Vagina (tissue), 2 donors: Measurements from ENCODE around the gene N4BP3. TPM values are rescaled to one million over a fixed set of nuclear protein-coding genes. Genes with fewer than 3 reads are reported as not detected.
A peak's percentile ranks its signal among the peaks of the same experiment; 100 is the strongest.

ENCODE experiments used
- DNase-seq, 2 donors: peaks; one replicate each; pipeline ENCODE4 v3.0.0-alpha.2; 2017; ENCODE audit errors: extremely low spot score in 2 of 2
- H3K27ac ChIP-seq: fragments of 200-600 bp; sonication (generic); one replicate; pipeline ENCODE4 v1.5.1; 2019
- H3K27me3 ChIP-seq: fragments of 200-600 bp; sonication (generic); one replicate; pipeline ENCODE4 v1.5.1; 2019
- H3K36me3 ChIP-seq, 2 donors: fragments of 200-600 bp; sonication (generic); one replicate each; pipeline ENCODE4 v1.5.1; 2017 to 2019
- H3K4me1 ChIP-seq: fragments of 200-600 bp; sonication (generic); one replicate; pipeline ENCODE4 v1.5.1; 2019
- H3K4me3 ChIP-seq, 2 donors: fragments of 200-600 bp; sonication (generic); 1 replicate in 1 of 2; 2 replicates in 1 of 2; pipeline ENCODE4 v1.5.1; 2016 to 2019
- H3K9me3 ChIP-seq: fragments of 200-600 bp; sonication (generic); one replicate; pipeline ENCODE4 v1.5.1; 2019
- POLR2A ChIP-seq, 2 donors: fragments of 450-650 bp; IDR thresholded peaks; one replicate each; pipeline ENCODE4 v1.6.1; 2017; ENCODE audit warnings: antibody characterized with exemption in 2 of 2, mild to moderate bottlenecking in 2 of 2, moderate library complexity in 2 of 2
- POLR2AphosphoS5 ChIP-seq, 2 donors: sonication (generic); formaldehyde crosslinking; IDR thresholded peaks; one replicate each; pipeline ENCODE4 v1.9.0; 2017; ENCODE audit warnings: antibody characterized with exemption in 2 of 2, mild to moderate bottlenecking in 2 of 2, low read depth in 1 of 2; ENCODE audit not compliant: insufficient read depth in 1 of 2
- intact Hi-C: fragments of 100-400 bp; cut with DNase I; formaldehyde crosslinking; loops from one replicate; pipeline ENCODE4 v1.15.1; 2023
- total RNA-seq: library from RNA; depleted of rRNA; stranded (reverse); fragments of >200 nt; gene quantifications from one replicate; pipeline ENCODE4 v1.2.3, GENCODE V29; 2016
- TF ChIP-seq, protein P1 (sequence below), 3 experiments: fragments of 450-650 bp in 2 of 3; fragments of 200-600 bp in 1 of 3; sonication (generic) in 1 of 3; IDR thresholded peaks; one replicate each; pipeline ENCODE4 v1.5.1; 2017 to 2019; ENCODE audit warnings: antibody characterized with exemption in 3 of 3, mild to moderate bottlenecking in 2 of 3, moderate library complexity in 2 of 3

N4BP3 gene
- total RNA-seq, 1 donor from 2014 or later = 4.9 TPM

DNA sequence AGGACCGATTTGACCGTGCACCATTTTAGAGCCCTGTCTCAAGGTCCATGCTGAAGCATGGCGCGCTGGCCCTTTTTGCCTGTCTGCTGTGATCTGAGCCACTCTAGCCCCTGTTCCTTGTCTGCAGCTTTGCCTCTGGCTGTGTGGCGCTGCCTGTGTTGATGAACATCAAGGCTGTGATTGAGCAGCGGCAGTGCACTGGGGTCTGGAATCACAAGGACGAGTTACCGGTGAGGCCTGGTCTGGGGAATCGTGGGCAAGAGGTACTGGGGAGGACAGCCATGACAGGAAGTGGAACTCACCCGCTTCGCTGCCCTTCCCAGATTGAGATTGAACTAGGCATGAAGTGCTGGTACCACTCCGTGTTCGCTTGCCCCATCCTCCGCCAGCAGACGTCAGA, 34.1 kb downstream of the N4BP3 start:
- DNase-seq = no peak
- TF ChIP-seq POLR2A (IDR thresholded peaks at IDR 0.05) (no peak), POLR2AphosphoS5 (IDR thresholded peaks at IDR 0.05; ENCODE audit: insufficient read depth in 1 of 2, low read depth in 1 of 2) (no peak)
- TF ChIP-seq, protein P1, sequence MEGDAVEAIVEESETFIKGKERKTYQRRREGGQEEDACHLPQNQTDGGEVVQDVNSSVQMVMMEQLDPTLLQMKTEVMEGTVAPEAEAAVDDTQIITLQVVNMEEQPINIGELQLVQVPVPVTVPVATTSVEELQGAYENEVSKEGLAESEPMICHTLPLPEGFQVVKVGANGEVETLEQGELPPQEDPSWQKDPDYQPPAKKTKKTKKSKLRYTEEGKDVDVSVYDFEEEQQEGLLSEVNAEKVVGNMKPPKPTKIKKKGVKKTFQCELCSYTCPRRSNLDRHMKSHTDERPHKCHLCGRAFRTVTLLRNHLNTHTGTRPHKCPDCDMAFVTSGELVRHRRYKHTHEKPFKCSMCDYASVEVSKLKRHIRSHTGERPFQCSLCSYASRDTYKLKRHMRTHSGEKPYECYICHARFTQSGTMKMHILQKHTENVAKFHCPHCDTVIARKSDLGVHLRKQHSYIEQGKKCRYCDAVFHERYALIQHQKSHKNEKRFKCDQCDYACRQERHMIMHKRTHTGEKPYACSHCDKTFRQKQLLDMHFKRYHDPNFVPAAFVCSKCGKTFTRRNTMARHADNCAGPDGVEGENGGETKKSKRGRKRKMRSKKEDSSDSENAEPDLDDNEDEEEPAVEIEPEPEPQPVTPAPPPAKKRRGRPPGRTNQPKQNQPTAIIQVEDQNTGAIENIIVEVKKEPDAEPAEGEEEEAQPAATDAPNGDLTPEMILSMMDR (IDR thresholded peaks at IDR 0.05) = no peak
- no peaks in the 10 kb centered on the region for H3K27me3 ChIP-seq
- no peak overlapping the region for H3K4me3 ChIP-seq
- H3K36me3 ChIP-seq = peaks cover 0 to 80% of the 10 kb centered on the region in 2 donors
- H3K27ac ChIP-seq = no peak overlapping the region
- H3K9me3 ChIP-seq = no peaks in the 10 kb centered on the region
- peaks cover 12% of the 10 kb centered on the region for H3K4me1 ChIP-seq
- intact Hi-C loops = loop anchor here (10.0 kb wide), 1 partner anchor 1467 kb away; no protein-coding TSS in a partner anchor

DNA sequence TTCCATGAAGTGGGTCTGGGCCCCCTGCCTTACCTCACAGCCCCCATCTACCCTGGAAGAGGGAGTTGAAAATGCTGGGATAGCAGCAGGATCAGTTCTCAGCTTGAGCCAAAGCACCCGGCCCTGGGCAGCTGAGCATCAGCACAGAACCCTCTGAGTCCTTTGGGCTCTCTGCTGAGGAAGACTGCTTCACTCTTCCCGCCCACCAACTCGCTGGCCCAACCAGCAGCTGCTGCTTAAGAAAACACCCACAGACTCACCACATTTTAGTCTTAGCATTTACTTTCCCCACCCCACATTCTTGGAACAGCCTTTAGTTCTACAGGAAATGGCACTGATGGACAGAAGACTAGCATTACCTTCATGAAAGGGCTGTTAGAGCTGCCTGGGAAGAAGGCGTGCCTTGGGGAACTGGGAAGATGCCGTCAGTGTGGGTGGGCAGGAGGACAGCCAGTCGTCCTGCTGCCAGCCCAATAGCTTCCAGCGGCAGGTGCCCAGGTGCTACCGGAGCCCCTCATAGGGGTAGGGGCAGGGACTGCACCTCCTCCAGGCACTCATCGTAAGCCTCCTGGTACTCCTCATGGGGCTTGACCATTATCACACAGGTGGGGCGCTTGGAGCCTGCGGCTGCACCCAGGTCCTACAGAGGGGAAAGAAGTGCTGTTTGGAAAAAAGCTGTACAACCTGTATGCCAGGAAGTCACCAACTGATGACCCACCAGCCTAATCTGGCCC, 36.0 kb downstream of the N4BP3 start:
- Histone ChIP-seq H3K27me3 (no peaks in the 10 kb centered on the region), H3K4me3 (no peak overlapping the region), H3K36me3 (peaks cover 0 to 61% of the 10 kb centered on the region in 2 donors), H3K9me3 (no peaks in the 10 kb centered on the region), H3K4me1 (peaks cover 21% of the 10 kb centered on the region), H3K27ac (no peak overlapping the region)
- TF ChIP-seq POLR2A (IDR thresholded peaks at IDR 0.05) = no peak
- no peak for TF ChIP-seq POLR2AphosphoS5 (IDR thresholded peaks at IDR 0.05; ENCODE audit: insufficient read depth in 1 of 2, low read depth in 1 of 2)
- TF ChIP-seq, protein P1 (IDR thresholded peaks at IDR 0.05) = no peak
- intact Hi-C loops = loop anchor here (10.0 kb wide), 1 partner anchor 1465 kb away; no protein-coding TSS in a partner anchor
- DNase-seq = no peak

DNA sequence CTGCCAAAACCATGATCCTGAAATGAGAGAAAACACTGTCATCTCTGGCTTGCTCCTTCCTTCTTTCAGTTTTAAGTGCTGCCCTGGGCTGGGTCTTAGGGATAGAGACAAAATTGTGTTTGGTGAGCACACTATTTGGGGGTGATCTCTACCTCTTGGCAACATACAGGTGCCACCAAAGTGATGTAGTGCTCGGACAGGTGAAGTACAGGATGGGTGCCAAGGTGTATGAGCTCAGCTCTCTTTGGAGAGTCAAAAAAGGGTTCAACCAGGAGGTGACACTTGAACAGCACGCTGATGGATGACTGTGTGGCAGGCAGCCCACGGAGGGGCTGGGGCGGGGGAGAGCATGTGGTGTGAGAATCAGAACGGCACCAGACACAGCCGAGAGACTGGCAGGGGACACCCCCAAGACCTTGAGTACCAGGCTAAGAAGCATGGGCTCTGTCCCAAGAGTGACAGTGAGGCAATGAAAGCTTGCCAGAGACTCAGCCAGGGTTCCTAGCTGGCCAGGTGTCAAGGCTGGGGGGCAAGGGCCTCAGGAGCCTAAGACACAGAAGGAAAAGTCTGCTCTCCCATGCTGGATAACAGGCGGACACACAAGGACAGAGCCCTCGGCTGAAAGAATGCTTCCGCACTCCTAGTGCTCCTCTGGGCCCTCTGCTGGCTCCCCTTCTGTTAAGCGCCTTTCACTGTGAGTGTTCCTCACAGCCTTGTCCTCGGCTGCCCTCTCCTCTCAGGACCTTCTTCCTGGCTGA, 37.8 kb downstream of the N4BP3 start:
- intact Hi-C loops = no loop called here
- H3K4me3 ChIP-seq = no peak overlapping the region
- DNase-seq = no peak
- H3K9me3 ChIP-seq = no peaks in the 10 kb centered on the region
- peaks cover 21% of the 10 kb centered on the region for H3K4me1 ChIP-seq
- no peak for TF ChIP-seq POLR2A (IDR thresholded peaks at IDR 0.05)
- TF ChIP-seq, protein P1 (IDR thresholded peaks at IDR 0.05) = no peak
- no peak for TF ChIP-seq POLR2AphosphoS5 (IDR thresholded peaks at IDR 0.05; ENCODE audit: insufficient read depth in 1 of 2, low read depth in 1 of 2)
- peaks cover 0 to 46% of the 10 kb centered on the region in 2 donors for H3K36me3 ChIP-seq
- no peaks in the 10 kb centered on the region for H3K27me3 ChIP-seq
- H3K27ac ChIP-seq = no peak overlapping the region

DNA sequence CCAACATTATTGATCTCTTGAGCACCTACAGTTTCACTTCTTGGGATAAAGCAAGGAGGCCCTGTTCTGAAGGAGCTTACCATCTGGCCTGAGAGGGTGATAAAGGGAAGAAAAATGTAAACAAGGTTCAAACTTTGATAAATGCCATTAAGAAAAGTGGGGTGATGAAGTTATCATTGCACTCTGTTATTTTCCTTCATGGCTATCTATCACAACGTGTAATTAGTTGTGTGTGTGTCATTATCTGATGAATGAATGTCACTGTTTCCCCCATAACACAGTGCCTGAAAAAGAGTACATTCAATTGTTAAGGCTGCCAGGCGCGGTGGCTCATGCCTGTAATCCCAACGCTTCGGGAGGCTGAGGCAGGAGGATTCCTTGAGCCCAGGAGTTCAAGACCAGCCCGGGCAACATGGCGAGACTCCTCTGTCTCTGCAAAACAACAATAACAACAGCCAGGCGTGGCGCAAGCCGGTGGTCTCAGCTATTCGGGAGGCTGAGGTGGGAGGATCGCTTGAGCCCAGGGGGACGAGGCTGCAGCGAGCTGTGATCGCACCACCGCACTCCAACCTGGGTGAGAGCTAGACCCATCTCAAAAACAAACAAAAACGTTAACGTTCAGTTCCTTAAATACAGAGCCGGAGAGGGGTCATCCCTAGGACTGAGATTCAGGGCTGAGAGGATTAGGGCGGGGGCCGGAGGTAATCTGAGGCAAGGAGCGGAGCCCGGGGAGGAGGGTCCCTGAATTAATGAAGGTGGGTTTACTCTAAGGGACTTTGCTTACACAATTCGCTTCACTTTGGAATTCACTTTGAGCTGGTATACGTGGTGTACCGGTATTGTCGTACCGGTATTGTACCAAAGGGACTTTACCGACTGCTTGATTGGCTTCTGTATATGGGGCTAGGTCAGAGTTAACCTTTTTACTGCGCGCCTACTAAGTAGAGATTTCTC, 39.4 kb downstream of the N4BP3 start:
- intact Hi-C loops = no loop called here
- peaks cover 21% of the 10 kb centered on the region for H3K4me1 ChIP-seq
- no peaks in the 10 kb centered on the region for H3K27me3 ChIP-seq
- TF ChIP-seq, protein P1 (IDR thresholded peaks at IDR 0.05) = no peak
- TF ChIP-seq POLR2AphosphoS5 (IDR thresholded peaks at IDR 0.05; ENCODE audit: insufficient read depth in 1 of 2, low read depth in 1 of 2) (no peak), POLR2A (IDR thresholded peaks at IDR 0.05) (no peak)
- peak overlapping the region; percentile 70 to 83 for H3K4me3 ChIP-seq
- peaks cover 0 to 32% of the 10 kb centered on the region in 2 donors for H3K36me3 ChIP-seq
- DNase-seq = no peak
- no peaks in the 10 kb centered on the region for H3K9me3 ChIP-seq
- peak overlapping the region; percentile 76 for H3K27ac ChIP-seq
